Left lung (tissue), 10 donors: ENCODE measurements around the gene CKS1B. TPM values are rescaled to one million over a fixed set of nuclear protein-coding genes. Genes with fewer than 3 reads are reported as not detected.
"Not testable (repeated sequence)": the region's sequence is repeated elsewhere in the genome, so short reads cannot be mapped to it uniquely, and the experiment has no call there.

ENCODE experiments used
- ATAC-seq: fragments of 200-7000 bp; cut with Tn5 transposase; one replicate; pipeline ENCODE4 v1.9.1; 2020; ENCODE audit warnings: moderate library complexity
- DNase-seq, 4 donors: peaks; one replicate each; pipeline ENCODE4 v3.0.0-alpha.2; 2013 to 2020
- H3K27ac ChIP-seq, 2 donors: fragments of 200-600 bp; sonication (generic) in 1 of 2; one replicate each; pipeline versions ENCODE4 v1.5.0 to v1.8.0; 2020 to 2021
- H3K27me3 ChIP-seq, 2 donors: fragments of 200-600 bp; sonication (generic) in 1 of 2; one replicate each; pipeline versions ENCODE4 v1.5.0 to v1.8.0; 2020 to 2021
- H3K36me3 ChIP-seq, 2 donors: fragments of 200-600 bp; sonication (generic) in 1 of 2; one replicate each; pipeline versions ENCODE4 v1.5.0 to v1.8.0; 2020 to 2021
- H3K4me1 ChIP-seq, 2 donors: fragments of 200-600 bp; one replicate each; pipeline ENCODE4 v1.8.0; 2021
- H3K4me3 ChIP-seq, 2 donors: fragments of 200-600 bp; sonication (generic) in 1 of 2; one replicate each; pipeline versions ENCODE4 v1.5.0 to v1.8.0; 2020 to 2021; ENCODE audit warnings: mild to moderate bottlenecking in 1 of 2
- H3K9me3 ChIP-seq, 2 donors: fragments of 200-600 bp; sonication (generic) in 1 of 2; one replicate each; pipeline versions ENCODE4 v1.5.0 to v1.8.0; 2020 to 2021
- intact Hi-C, 2 donors: fragments of 100-400 bp; cut with DNase I; formaldehyde crosslinking; loops; one replicate each; pipeline versions ENCODE4 v1.11.2 to v1.14.2; 2022
- polyA plus RNA-seq, 6 donors: library from polyadenylated mRNA; unstranded; fragments of 120-200 nt; gene quantifications; one replicate each; pipeline ENCODE4 v1.2.1, GENCODE V29; 2013; ENCODE audit not compliant: insufficient read length in 6 of 6
- total RNA-seq, 2 donors: library from RNA; stranded (reverse); fragmentation: NEBNext Ultra II Directional; extraction: Animal tissue kit (Norgen Biotek cat#: 25700); gene quantifications; one replicate each; pipeline ENCODE4 v1.2.1, GENCODE V29; 2021
- TF ChIP-seq, protein P1 (sequence below), 2 donors: fragments of 200-600 bp; sonication (generic) in 1 of 2; IDR thresholded peaks; one replicate each; pipeline versions ENCODE4 v1.5.0 to v1.8.0; 2021; ENCODE audit warnings: antibody characterized with exemption in 2 of 2
- donor health status: DM: no; HTN: yes; CAD: no.
- donor health status: DM: no; HTN: no; CAD: no.

The CKS1B gene
- total and polyA plus RNA-seq, 8 donors = 29.7 to 141 (median 87.7) TPM

DNA sequence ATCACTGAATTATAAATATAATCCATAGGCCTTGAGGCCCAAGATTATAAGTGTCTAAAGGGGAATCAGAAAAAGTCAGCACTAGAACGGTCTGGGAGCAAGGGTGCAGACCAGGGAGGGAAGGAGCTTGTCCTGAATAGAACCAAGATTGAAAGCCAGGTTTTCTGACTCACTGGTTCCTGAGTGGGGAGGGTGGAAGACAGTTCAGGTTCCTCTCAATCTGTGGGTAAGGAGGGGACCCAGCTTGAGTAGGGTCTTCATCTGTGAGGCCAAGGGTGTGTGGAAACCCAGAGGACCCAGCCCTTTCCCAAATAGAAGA is 19.7 kb downstream of the CKS1B start:
- Histone ChIP-seq H3K4me1 (peaks cover 4 to 31% of the 10 kb centered on the region in 2 donors), H3K9me3 (no peaks in the 10 kb centered on the region), H3K27ac (no peak overlapping the region), H3K27me3 (no peaks in the 10 kb centered on the region), H3K4me3 (no peak overlapping the region), H3K36me3 (peaks cover 0 to 26% of the 10 kb centered on the region in 2 donors)
- ATAC-seq = no peak
- peak in 1 of 4 donors; percentile 10 for DNase-seq
- TF ChIP-seq, protein P1, sequence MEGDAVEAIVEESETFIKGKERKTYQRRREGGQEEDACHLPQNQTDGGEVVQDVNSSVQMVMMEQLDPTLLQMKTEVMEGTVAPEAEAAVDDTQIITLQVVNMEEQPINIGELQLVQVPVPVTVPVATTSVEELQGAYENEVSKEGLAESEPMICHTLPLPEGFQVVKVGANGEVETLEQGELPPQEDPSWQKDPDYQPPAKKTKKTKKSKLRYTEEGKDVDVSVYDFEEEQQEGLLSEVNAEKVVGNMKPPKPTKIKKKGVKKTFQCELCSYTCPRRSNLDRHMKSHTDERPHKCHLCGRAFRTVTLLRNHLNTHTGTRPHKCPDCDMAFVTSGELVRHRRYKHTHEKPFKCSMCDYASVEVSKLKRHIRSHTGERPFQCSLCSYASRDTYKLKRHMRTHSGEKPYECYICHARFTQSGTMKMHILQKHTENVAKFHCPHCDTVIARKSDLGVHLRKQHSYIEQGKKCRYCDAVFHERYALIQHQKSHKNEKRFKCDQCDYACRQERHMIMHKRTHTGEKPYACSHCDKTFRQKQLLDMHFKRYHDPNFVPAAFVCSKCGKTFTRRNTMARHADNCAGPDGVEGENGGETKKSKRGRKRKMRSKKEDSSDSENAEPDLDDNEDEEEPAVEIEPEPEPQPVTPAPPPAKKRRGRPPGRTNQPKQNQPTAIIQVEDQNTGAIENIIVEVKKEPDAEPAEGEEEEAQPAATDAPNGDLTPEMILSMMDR (IDR thresholded peaks at IDR 0.05) = no peak
- intact Hi-C loops = no loop called here

GRCh38 chr1:154994591-154994990 is 20.1 kb downstream of the CKS1B start:
- ATAC-seq (no peak), DNase-seq (no peak)
- H3K4me1 ChIP-seq = peaks cover 8 to 35% of the 10 kb centered on the region in 2 donors
- TF ChIP-seq, protein P1 (IDR thresholded peaks at IDR 0.05) = no peak
- no peak overlapping the region for H3K27ac ChIP-seq
- H3K4me3 ChIP-seq = no peak overlapping the region
- no peaks in the 10 kb centered on the region for H3K27me3 ChIP-seq
- peaks cover 0 to 22% of the 10 kb centered on the region in 2 donors for H3K36me3 ChIP-seq
- intact Hi-C loops = no loop called here
- H3K9me3 ChIP-seq = no peaks in the 10 kb centered on the region

GRCh38 chr1:154995301-154995983 is 21.0 kb downstream of the CKS1B start:
- intact Hi-C loops = not testable (repeated sequence)
- ATAC-seq = peak; percentile 16
- peak in 2 of 4 donors; percentile 41 to 70 for DNase-seq

GRCh38 chr1:154996966-154997701 is 22.7 kb downstream of the CKS1B start:
- Histone ChIP-seq H3K4me1 (peaks cover 15 to 45% of the 10 kb centered on the region in 2 donors), H3K27me3 (no peaks in the 10 kb centered on the region), H3K27ac (no peak overlapping the region), H3K9me3 (no peaks in the 10 kb centered on the region), H3K4me3 (no peak overlapping the region), H3K36me3 (no peaks in the 10 kb centered on the region)
- DNase-seq = peak in 1 of 4 donors; percentile 33
- ATAC-seq = no peak
- intact Hi-C loops = no loop called here
- TF ChIP-seq, protein P1 (IDR thresholded peaks at IDR 0.05) = no peak

More at GRCh38 chr1:154995301-154995983, 21.0 kb downstream of the CKS1B start:
- not testable (repeated sequence) for H3K27me3 ChIP-seq, H3K4me3 ChIP-seq, H3K9me3 ChIP-seq, H3K27ac ChIP-seq
- H3K36me3 ChIP-seq = peaks cover 0 to 14% of the 10 kb centered on the region in 2 donors
- peaks cover 15 to 43% of the 10 kb centered on the region in 2 donors for H3K4me1 ChIP-seq

- Histone ChIP-seq H3K27me3 (no peaks in the 10 kb centered on the region), H3K4me1 (peaks cover 15 to 45% of the 10 kb centered on the region in 2 donors), H3K4me3 (no peak overlapping the region), H3K27ac (no peak overlapping the region), H3K9me3 (no peaks in the 10 kb centered on the region), H3K36me3 (no peaks in the 10 kb centered on the region)
- TF ChIP-seq, protein P1 (IDR thresholded peaks at IDR 0.05) = no peak
- intact Hi-C loops = no loop called here
- ATAC-seq (no peak), DNase-seq (peak in 1 of 4 donors; percentile 27)
Measured at GRCh38 chr1:154998201-154998780, 23.8 kb downstream of the CKS1B start.
